ENCODE results near the gene PON2. TPM values are rescaled to one million over a fixed set of nuclear protein-coding genes. Genes with fewer than 3 reads are reported as not detected.

The PON2 gene
- total and polyA plus RNA-seq, 2 donors (not counting 1 experiment from before 2014, with no cell fraction given) = 7.5 to 8.3 TPM

DNA sequence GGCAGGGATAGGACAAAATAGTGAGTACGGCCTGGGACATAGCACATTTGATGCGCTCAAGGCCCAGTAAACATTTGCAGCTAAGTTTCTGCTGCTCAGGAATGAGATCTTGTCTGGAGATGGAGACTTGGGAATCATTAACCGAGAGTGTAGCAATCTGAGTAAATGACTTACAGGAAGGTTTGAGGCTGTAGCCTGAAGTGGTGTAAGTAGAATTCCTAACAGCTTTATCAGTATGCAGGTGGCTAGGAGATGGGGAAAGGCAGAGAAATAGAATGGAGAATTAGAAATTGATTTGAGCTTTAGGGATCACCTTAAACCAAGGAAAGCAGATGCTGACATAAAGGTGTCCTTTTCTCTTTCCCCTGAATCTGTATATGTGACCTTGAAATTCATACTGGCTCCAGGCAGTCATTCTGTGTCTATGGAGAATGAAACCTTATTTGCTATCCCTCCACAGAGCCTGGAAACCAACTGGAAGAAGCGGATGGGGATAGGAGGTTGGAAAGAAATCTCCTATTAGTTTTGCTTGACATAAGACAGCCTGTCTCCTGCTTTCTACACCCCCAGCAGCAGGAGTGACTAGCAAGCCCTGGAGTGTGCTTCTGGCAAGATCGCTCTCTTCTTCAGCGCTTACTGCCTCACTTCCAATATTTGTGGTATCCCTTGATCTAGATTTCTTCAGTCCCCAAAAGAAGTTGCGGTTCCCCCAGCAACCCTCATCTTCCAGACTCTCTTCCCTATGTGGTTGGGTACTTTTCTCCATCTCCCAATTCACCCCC lies 6.4 kb upstream of the PON2 start:
- TF ChIP-seq CTCF (IDR thresholded peaks at IDR 0.05) = no peak
- TF ChIP-seq EZH2 (IDR thresholded peaks at IDR 0.05; ENCODE audit: borderline replicate concordance, insufficient read depth, low read depth, low read length, poor library complexity, severe bottlenecking) = no peak
- no peaks in the 10 kb centered on the region for H3K79me2 ChIP-seq (ENCODE audit: control insufficient read depth, insufficient read depth, low read length)
- H2AFZ ChIP-seq (ENCODE audit: insufficient read depth, low read depth, low read length, poor library complexity, severe bottlenecking) = no peak overlapping the region
- Mint-ChIP-seq H3K4me1 (peaks cover 3% of the 10 kb centered on the region), H3K4me3 (no peak overlapping the region), H3K27ac (no peak overlapping the region), H3K9me3 (ENCODE audit: insufficient read depth) (no peaks in the 10 kb centered on the region), H3K27me3 (peaks cover 11% of the 10 kb centered on the region)
- H3K27me3 ChIP-seq (replicated peaks in 1 of 4; ENCODE audit: control extremely low read depth in 1 of 4, control insufficient read depth in 3 of 4, insufficient read depth in 4 of 4, low read length in 3 of 4) = no peaks in the 10 kb centered on the region
- no peak for DNase-seq
- no peak for ATAC-seq (ENCODE audit: low read depth)
- H3K27ac ChIP-seq (ENCODE audit: low read length in 2 of 2) = no peak overlapping the region
- WGBS (ENCODE audit: insufficient coverage) = 100% methylated on average over 5 of the region's 7 CpGs
- no peak overlapping the region for H3K4me2 ChIP-seq (replicated peaks; ENCODE audit: low read depth, low read length, poor library complexity, severe bottlenecking)
- no peaks in the 10 kb centered on the region for H3K4me1 ChIP-seq (ENCODE audit: control insufficient read depth in 2 of 2, insufficient read depth in 2 of 2, low read length in 2 of 2)
- no peaks in the 10 kb centered on the region for H3K9me3 ChIP-seq (ENCODE audit: control extremely low read depth in 1 of 3, control insufficient read depth in 2 of 3, insufficient read depth in 1 of 3, low read length in 2 of 3)
- H3K4me3 ChIP-seq (ENCODE audit: control extremely low read depth in 1 of 5, extremely low read depth in 1 of 5, insufficient read depth in 1 of 5, low read depth in 2 of 5, low read length in 4 of 5) = no peak overlapping the region
- ChIA-PET CTCF (no interaction called here), POLR2A (no interaction called here)
- H3K36me3 ChIP-seq (replicated peaks in 1 of 2; ENCODE audit: control extremely low read depth in 1 of 2, control insufficient read depth in 1 of 2, extremely low read depth in 1 of 2, insufficient read depth in 2 of 2, low read length in 1 of 2) = no peaks in the 10 kb centered on the region
- intact Hi-C loops (cut with micrococcal nuclease) = no loop called here
- no peak overlapping the region for H3K9ac ChIP-seq (ENCODE audit: low read length)
- H4K20me1 ChIP-seq (ENCODE audit: control insufficient read depth, insufficient read depth, low read length, poor library complexity, severe bottlenecking) = no peaks in the 10 kb centered on the region

GRCh38 chr7:95440394-95441038 lies 5.7 kb upstream of the PON2 start:
- no peak overlapping the region for H3K4me2 ChIP-seq (replicated peaks; ENCODE audit: low read depth, low read length, poor library complexity, severe bottlenecking)
- TF ChIP-seq EZH2 (IDR thresholded peaks at IDR 0.05; ENCODE audit: borderline replicate concordance, insufficient read depth, low read depth, low read length, poor library complexity, severe bottlenecking) (no peak), CTCF (IDR thresholded peaks at IDR 0.05) (no peak)
- WGBS (ENCODE audit: insufficient coverage) = 100% methylated on average over 2 of the region's 3 CpGs
- POLR2A ChIA-PET = no interaction called here
- no peaks in the 10 kb centered on the region for H3K27me3 ChIP-seq (replicated peaks in 1 of 4; ENCODE audit: control extremely low read depth in 1 of 4, control insufficient read depth in 3 of 4, insufficient read depth in 4 of 4, low read length in 3 of 4)
- H3K27ac ChIP-seq (ENCODE audit: low read length in 2 of 2) = no peak overlapping the region
- CTCF ChIA-PET = no interaction called here
- peaks cover 6% of the 10 kb centered on the region for H3K4me1 Mint-ChIP-seq
- H2AFZ ChIP-seq (ENCODE audit: insufficient read depth, low read depth, low read length, poor library complexity, severe bottlenecking) = no peak overlapping the region
- DNase-seq = no peak
- no peak for ATAC-seq (ENCODE audit: low read depth)
- no peaks in the 10 kb centered on the region for H3K9me3 Mint-ChIP-seq (ENCODE audit: insufficient read depth)
- no peaks in the 10 kb centered on the region for H4K20me1 ChIP-seq (ENCODE audit: control insufficient read depth, insufficient read depth, low read length, poor library complexity, severe bottlenecking)
- no peak overlapping the region for H3K27ac Mint-ChIP-seq
- H3K79me2 ChIP-seq (ENCODE audit: control insufficient read depth, insufficient read depth, low read length) = no peaks in the 10 kb centered on the region
- no peaks in the 10 kb centered on the region for H3K9me3 ChIP-seq (ENCODE audit: control extremely low read depth in 1 of 3, control insufficient read depth in 2 of 3, insufficient read depth in 1 of 3, low read length in 2 of 3)
- no peak overlapping the region for H3K4me3 Mint-ChIP-seq
- peaks cover 11% of the 10 kb centered on the region for H3K27me3 Mint-ChIP-seq
- intact Hi-C loops (cut with micrococcal nuclease) = no loop called here
- no peak overlapping the region for H3K9ac ChIP-seq (ENCODE audit: low read length)
- peaks cover 0 to under 1% of the 10 kb centered on the region in 2 donors for H3K4me1 ChIP-seq (ENCODE audit: control insufficient read depth in 2 of 2, insufficient read depth in 2 of 2, low read length in 2 of 2)
- no peak overlapping the region for H3K4me3 ChIP-seq (ENCODE audit: control extremely low read depth in 1 of 5, extremely low read depth in 1 of 5, insufficient read depth in 1 of 5, low read depth in 2 of 5, low read length in 4 of 5)
- no peaks in the 10 kb centered on the region for H3K36me3 ChIP-seq (replicated peaks in 1 of 2; ENCODE audit: control extremely low read depth in 1 of 2, control insufficient read depth in 1 of 2, extremely low read depth in 1 of 2, insufficient read depth in 2 of 2, low read length in 1 of 2)
